ENCODE data around the gene C20orf144.

C20orf144 gene

GRCh38 chr20:33676652-33677645 lies 14.8 kb downstream of the C20orf144 start:
- H3K4me3 ChIP-seq (replicated peaks; ENCODE audit: low read depth, low read length), result no peak overlapping the region
- no peak for TF ChIP-seq CTCF (IDR thresholded peaks at IDR 0.05; ENCODE audit: insufficient read depth, low read length, poor library complexity, severe bottlenecking)
- DNase-seq (ENCODE audit: extremely low read depth, insufficient read length), result no peak
- peaks cover 4% of the 10 kb centered on the region; the same call in 1 of the 2 replicates for H3K36me3 ChIP-seq (ENCODE audit: control insufficient read depth, insufficient read depth, low read length)
- no peaks in the 10 kb centered on the region for H3K27me3 ChIP-seq (replicated peaks; ENCODE audit: control insufficient read depth, insufficient read depth, low read length)

GRCh38 chr20:33677991-33678702 lies 16.0 kb downstream of the C20orf144 start:
- TF ChIP-seq CTCF (IDR thresholded peaks at IDR 0.05; ENCODE audit: insufficient read depth, low read length, poor library complexity, severe bottlenecking), result no peak
- Histone ChIP-seq H3K36me3 (ENCODE audit: control insufficient read depth, insufficient read depth, low read length) (peaks cover 4% of the 10 kb centered on the region; the same call in 1 of the 2 replicates), H3K4me3 (replicated peaks; ENCODE audit: low read depth, low read length) (no peak overlapping the region), H3K27me3 (replicated peaks; ENCODE audit: control insufficient read depth, insufficient read depth, low read length) (no peaks in the 10 kb centered on the region)
- DNase-seq (ENCODE audit: extremely low read depth, insufficient read length), result no peak

- no peak for TF ChIP-seq CTCF (IDR thresholded peaks at IDR 0.05; ENCODE audit: insufficient read depth, low read length, poor library complexity, severe bottlenecking)
Measured at GRCh38 chr20:33679758-33680485, 17.8 kb downstream of the C20orf144 start.

GRCh38 chr20:33680686-33681085 lies 18.6 kb downstream of the C20orf144 start:
- Histone ChIP-seq H3K27me3 (replicated peaks; ENCODE audit: control insufficient read depth, insufficient read depth, low read length) (no peaks in the 10 kb centered on the region), H3K4me3 (replicated peaks; ENCODE audit: low read depth, low read length) (no peak overlapping the region), H3K36me3 (ENCODE audit: control insufficient read depth, insufficient read depth, low read length) (peaks cover 4% of the 10 kb centered on the region; the same call in 1 of the 2 replicates)
- no peak for DNase-seq (ENCODE audit: extremely low read depth, insufficient read length)
- TF ChIP-seq CTCF (IDR thresholded peaks at IDR 0.05; ENCODE audit: insufficient read depth, low read length, poor library complexity, severe bottlenecking), result no peak

More at GRCh38 chr20:33679758-33680485, 17.8 kb downstream of the C20orf144 start:
- Histone ChIP-seq H3K4me3 (replicated peaks; ENCODE audit: low read depth, low read length) (no peak overlapping the region), H3K36me3 (ENCODE audit: control insufficient read depth, insufficient read depth, low read length) (peaks cover 4% of the 10 kb centered on the region; the same call in 1 of the 2 replicates), H3K27me3 (replicated peaks; ENCODE audit: control insufficient read depth, insufficient read depth, low read length) (no peaks in the 10 kb centered on the region)
- peak; percentile 78 for DNase-seq (ENCODE audit: extremely low read depth, insufficient read length)

GRCh38 chr20:33681288-33681687 lies 19.2 kb downstream of the C20orf144 start:
- H3K36me3 ChIP-seq (ENCODE audit: control insufficient read depth, insufficient read depth, low read length), result peaks cover 4% of the 10 kb centered on the region; the same call in 1 of the 2 replicates
- H3K4me3 ChIP-seq (replicated peaks; ENCODE audit: low read depth, low read length), result no peak overlapping the region
- DNase-seq (ENCODE audit: extremely low read depth, insufficient read length), result no peak
- H3K27me3 ChIP-seq (replicated peaks; ENCODE audit: control insufficient read depth, insufficient read depth, low read length), result no peaks in the 10 kb centered on the region
- TF ChIP-seq CTCF (IDR thresholded peaks at IDR 0.05; ENCODE audit: insufficient read depth, low read length, poor library complexity, severe bottlenecking), result no peak

Measured in GM06990 (cell line).